IPS-NIHi11 (cell line): Measurements from ENCODE around the gene STXBP1.

Source experiments
- DNase-seq: peaks from one replicate; pipeline ENCODE4 v3.0.0; 2012; ENCODE audit warnings: mixed read lengths, low spot score

The STXBP1 gene

GRCh38 chr9:127735530-127736185 lies 123.6 kb downstream of the STXBP1 start:
- no peak for DNase-seq

DNA sequence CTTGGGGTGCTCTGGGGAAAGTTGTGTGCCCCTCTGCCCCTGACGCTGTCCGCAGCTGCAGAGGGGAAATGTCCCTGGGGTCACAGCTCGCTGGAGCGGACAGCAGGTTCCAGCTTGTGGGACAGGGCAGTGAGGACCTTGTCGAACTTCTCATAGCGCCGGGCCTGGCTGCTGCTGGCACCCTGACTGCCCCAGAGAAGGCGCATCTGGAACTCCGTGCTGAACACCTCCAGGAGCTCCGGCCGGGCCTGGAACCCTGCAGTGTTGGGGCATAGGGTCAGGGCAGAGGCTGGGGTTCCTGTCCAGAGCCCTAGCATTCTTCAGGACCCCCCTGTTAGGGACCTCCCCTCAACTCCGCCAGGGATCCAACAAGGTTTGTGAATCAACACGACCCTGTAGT lies 126.6 kb downstream of the STXBP1 start:
- no peak for DNase-seq

DNA sequence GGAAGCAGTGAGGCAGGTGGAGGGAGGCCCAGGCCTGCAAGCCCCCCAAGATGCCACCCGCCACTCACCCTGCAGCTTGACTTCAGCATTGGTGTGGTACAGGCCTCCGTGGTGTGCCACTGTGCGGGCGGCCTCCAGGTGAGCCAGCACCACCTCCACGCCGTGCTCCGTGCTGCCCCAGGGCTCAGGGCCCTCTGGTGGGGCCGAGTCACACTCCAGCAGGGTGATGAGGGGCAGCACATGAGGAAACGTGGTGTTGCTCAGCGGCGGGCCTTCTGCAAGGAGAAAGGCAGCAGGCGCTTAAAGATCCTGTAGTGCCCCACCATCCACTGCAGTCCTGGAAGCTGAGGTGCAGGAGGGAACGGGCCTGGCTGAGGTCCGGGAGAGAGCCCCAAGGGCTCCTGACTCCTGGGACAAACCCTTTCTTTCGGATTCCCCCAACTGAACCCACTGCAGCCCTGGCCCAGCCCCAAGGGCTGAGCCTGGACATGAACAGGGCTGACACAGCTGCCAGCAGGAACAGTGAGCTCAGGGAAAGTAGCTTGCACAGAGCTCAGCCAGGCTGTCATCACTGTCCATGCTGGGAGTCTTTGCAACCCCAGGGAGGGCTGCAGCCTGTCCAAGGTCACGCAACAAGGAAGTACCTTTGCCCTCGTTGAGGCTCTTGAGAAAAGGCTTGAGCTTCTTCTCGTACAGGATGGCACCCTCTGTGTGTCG lies 127.7 kb downstream of the STXBP1 start:
- no peak for DNase-seq

DNA sequence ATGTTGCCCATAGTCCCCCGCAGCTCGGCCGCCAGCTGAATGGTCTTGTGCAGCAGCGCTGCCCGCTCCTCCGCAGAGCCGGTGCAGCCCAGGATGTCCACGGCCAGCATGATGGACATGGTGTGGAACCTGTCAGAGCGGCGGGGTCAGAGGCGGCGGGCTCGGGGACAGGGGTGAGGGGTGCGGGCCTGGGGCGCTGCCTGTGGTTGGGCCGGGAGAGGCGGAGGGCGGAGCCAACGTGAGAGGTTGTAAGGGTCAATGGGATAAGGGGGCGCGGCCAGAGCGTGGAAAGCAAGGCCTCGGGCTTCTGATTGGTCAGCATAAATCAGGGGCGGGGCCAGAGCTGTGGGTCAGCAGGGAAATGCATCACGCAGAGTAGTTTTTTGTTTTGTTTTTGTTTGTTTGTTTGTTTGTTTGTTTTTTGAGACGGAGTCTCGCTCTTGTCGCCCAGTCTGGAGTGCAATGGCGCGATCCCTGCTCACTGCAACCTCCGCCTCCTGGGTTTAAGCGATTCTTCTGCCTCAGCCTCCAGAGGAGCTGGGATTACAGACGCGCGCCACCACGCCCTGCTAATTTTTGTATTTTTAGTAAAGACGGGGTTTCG lies 129.9 kb downstream of the STXBP1 start:
- DNase-seq: peak; percentile 91
